Measurements from ENCODE around the gene PPP4R2. TPM values are rescaled to one million over a fixed set of nuclear protein-coding genes. Genes with fewer than 3 reads are reported as not detected.

The PPP4R2 gene
- total RNA-seq, 1 experiment from 2014 or later = 62.7 TPM

- H3K27ac ChIP-seq (ENCODE audit: low read length) = peak overlapping the region; percentile 24
- H3K27me3 ChIP-seq (ENCODE audit: low read length) = no peaks in the 10 kb centered on the region
- ChIA-PET POLR2A (ENCODE audit: unreplicated experiment) (no interaction called here), CTCF (no interaction called here)
- ATAC-seq = peak; percentile 90
- H3K9me3 ChIP-seq (ENCODE audit: low read length) = no peaks in the 10 kb centered on the region
- H2AFZ ChIP-seq (ENCODE audit: low read length) = no peak overlapping the region
- no peak overlapping the region for H3K4me3 ChIP-seq (ENCODE audit: low read length)
- peaks cover 4% of the 10 kb centered on the region; the same call in 1 of the 2 replicates for H3K36me3 ChIP-seq (ENCODE audit: low read depth, low read length)
- DNase-seq = peak; percentile 49
- TF ChIP-seq EZH2phosphoT487 (IDR thresholded peaks at IDR 0.05; ENCODE audit: borderline replicate concordance, low read length) = no peak
- TF ChIP-seq EZH2 (IDR thresholded peaks at IDR 0.05; ENCODE audit: low read length, unreplicated experiment) = no peak
- TF ChIP-seq CTCF (conservative IDR thresholded peaks at IDR 0.05; ENCODE audit: low read depth, low read length) = no peak
- H4K20me1 ChIP-seq (ENCODE audit: low read length) = peaks cover 34% of the 10 kb centered on the region
- H3K4me1 ChIP-seq (ENCODE audit: insufficient read depth, low read length) = peaks cover 14% of the 10 kb centered on the region
- BruUV-seq (replicated peaks) = no TSS peak
- H3K4me2 ChIP-seq (ENCODE audit: low read length) = peak overlapping the region; percentile 30; the same call in 1 of the 2 replicates
- peaks cover 10% of the 10 kb centered on the region for H3F3A ChIP-seq (ENCODE audit: low read length, unreplicated experiment)
- intact Hi-C loops (cut with micrococcal nuclease) = loop anchor here (1.0 kb wide), 1 partner anchor 16 kb away; no protein-coding TSS in a partner anchor
- H3K79me2 ChIP-seq (ENCODE audit: low read length) = peaks cover 79% of the 10 kb centered on the region
- H3K9ac ChIP-seq (ENCODE audit: low read length) = no peak overlapping the region
- H3K9me2 ChIP-seq (replicated peaks; ENCODE audit: low read length) = no peaks in the 10 kb centered on the region
These were observed 56.2 kb downstream of the PPP4R2 start for GRCh38 chr3:73052857-73053256.

GRCh38 chr3:73055583-73055982 is 59.0 kb downstream of the PPP4R2 start:
- Histone ChIP-seq H3K4me3 (ENCODE audit: low read length) (no peak overlapping the region), H3K4me2 (ENCODE audit: low read length) (peak overlapping the region; percentile 15; the same call in 1 of the 2 replicates), H3K27me3 (ENCODE audit: low read length) (no peaks in the 10 kb centered on the region), H3K4me1 (ENCODE audit: insufficient read depth, low read length) (peaks cover 14% of the 10 kb centered on the region), H2AFZ (ENCODE audit: low read length) (no peak overlapping the region), H3K79me2 (ENCODE audit: low read length) (peaks cover 79% of the 10 kb centered on the region), H4K20me1 (ENCODE audit: low read length) (peaks cover 42% of the 10 kb centered on the region), H3F3A (ENCODE audit: low read length, unreplicated experiment) (peaks cover 10% of the 10 kb centered on the region), H3K9me2 (replicated peaks; ENCODE audit: low read length) (no peaks in the 10 kb centered on the region), H3K36me3 (ENCODE audit: low read depth, low read length) (peaks cover 4% of the 10 kb centered on the region; the same call in 1 of the 2 replicates), H3K9me3 (ENCODE audit: low read length) (no peaks in the 10 kb centered on the region), H3K9ac (ENCODE audit: low read length) (no peak overlapping the region), H3K27ac (ENCODE audit: low read length) (no peak overlapping the region)
- TF ChIP-seq CTCF (conservative IDR thresholded peaks at IDR 0.05; ENCODE audit: low read depth, low read length) (no peak), EZH2phosphoT487 (IDR thresholded peaks at IDR 0.05; ENCODE audit: borderline replicate concordance, low read length) (no peak), EZH2 (IDR thresholded peaks at IDR 0.05; ENCODE audit: low read length, unreplicated experiment) (no peak)
- intact Hi-C loops (cut with micrococcal nuclease) = no loop called here
- ChIA-PET POLR2A (ENCODE audit: unreplicated experiment) (no interaction called here), CTCF (interaction anchor here (0.6 to 3.3 kb wide), 5 partner anchors 67 to 204 kb away, joined by 3 to 19 read pairs (median 8); no protein-coding TSS in a partner anchor)
- BruUV-seq (replicated peaks) = no TSS peak
- ATAC-seq (no peak), DNase-seq (no peak)

All from PC-3 (cell line).